Measurements from ENCODE around the gene DENND4A. TPM values are rescaled to one million over a fixed set of nuclear protein-coding genes. Genes with fewer than 3 reads are reported as not detected.

The DENND4A gene
- polyA plus RNA-seq, 1 of the 3 experiments (the other 2 are of a cell fraction), result 2.5 TPM

- TF ChIP-seq ZBTB33 (IDR thresholded peaks at IDR 0.05; ENCODE audit: borderline replicate concordance, low read depth), result no peak
These were observed 32.7 kb downstream of the DENND4A start (continued) for GRCh38 chr15:65759441-65759840.

- Histone ChIP-seq H3K36me3 (replicated peaks in 1 of 2; ENCODE audit: control insufficient read depth in 1 of 2, insufficient read depth in 2 of 2, low read length in 1 of 2) (no peaks in the 10 kb centered on the region), H3K79me2 (ENCODE audit: insufficient read depth) (no peaks in the 10 kb centered on the region), H3K4me2 (no peak overlapping the region), H3F3A (replicated peaks; ENCODE audit: insufficient read depth) (peaks cover 1% of the 10 kb centered on the region), H3K27ac (ENCODE audit: low read depth in 2 of 2, low read length in 1 of 2) (no peak overlapping the region), H4K20me1 (ENCODE audit: insufficient read depth) (no peaks in the 10 kb centered on the region), H3K9me3 (no peaks in the 10 kb centered on the region), H3K4me3 (ENCODE audit: low read depth in 2 of 2, low read length in 1 of 2) (no peak overlapping the region), H3K27me3 (ENCODE audit: insufficient read depth) (no peaks in the 10 kb centered on the region), H3K9me2 (no peaks in the 10 kb centered on the region), H2AFZ (ENCODE audit: low read depth) (no peak overlapping the region), H3K9ac (no peak overlapping the region), H3K4me1 (ENCODE audit: control insufficient read depth in 1 of 2, insufficient read depth in 2 of 2, low read depth in 1 of 2, low read length in 1 of 2) (no peaks in the 10 kb centered on the region)
- POLR2A ChIA-PET, result no interaction called here
- no peak for DNase-seq
- CTCF ChIA-PET, result no interaction called here
- TF ChIP-seq ELF1 (IDR thresholded peaks at IDR 0.05) (no peak), EP300 (IDR thresholded peaks at IDR 0.05; ENCODE audit: borderline replicate concordance in 1 of 2, low read depth in 1 of 2, low read length in 1 of 2) (no peak), NRF1 (IDR thresholded peaks at IDR 0.05; ENCODE audit: low read depth, low read length) (no peak), MXI1 (IDR thresholded peaks at IDR 0.05; ENCODE audit: low read depth, low read length) (no peak), FOSL2 (IDR thresholded peaks at IDR 0.05; ENCODE audit: borderline replicate concordance, low read depth) (no peak), RFX5 (IDR thresholded peaks at IDR 0.05; ENCODE audit: low read length) (no peak)
- 94% methylated on average over 5 of the region's 5 CpGs for WGBS (ENCODE audit: low lambda C conversion rate)
These were observed 33.9 kb downstream of the DENND4A start for GRCh38 chr15:65758242-65758641.

DNA sequence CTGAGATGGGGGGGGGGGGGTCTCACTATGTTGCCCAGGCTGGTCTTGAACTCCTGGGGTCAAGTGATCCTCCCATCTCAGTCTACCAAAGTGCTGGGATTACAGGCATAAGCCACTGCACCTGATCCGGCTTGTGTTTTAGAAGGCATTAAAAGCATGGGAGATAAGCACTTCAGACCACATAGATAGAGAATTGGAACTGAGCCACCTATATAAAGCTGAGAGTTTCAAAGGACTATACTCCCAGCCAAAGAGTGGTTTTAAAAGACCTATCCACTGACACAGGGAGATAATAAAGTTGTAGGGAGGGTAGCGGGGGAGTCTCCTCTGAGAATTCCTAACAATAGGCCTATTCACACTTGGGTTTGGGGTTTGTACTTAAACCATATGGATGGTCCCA lies 34.8 kb downstream of the DENND4A start:
- ChIA-PET CTCF (interaction anchor here (0.7 kb wide), 1 partner anchor 623 kb away, joined by 3 read pairs; no protein-coding TSS in a partner anchor), POLR2A (no interaction called here)
- DNase-seq, result no peak
- H3K4me2 ChIP-seq, result no peak overlapping the region
- no peaks in the 10 kb centered on the region for H3K9me3 ChIP-seq
- no peaks in the 10 kb centered on the region for H3K4me1 ChIP-seq (ENCODE audit: control insufficient read depth in 1 of 2, insufficient read depth in 2 of 2, low read depth in 1 of 2, low read length in 1 of 2)
- no peaks in the 10 kb centered on the region for H3F3A ChIP-seq (replicated peaks; ENCODE audit: insufficient read depth)
- no peak overlapping the region for H3K4me3 ChIP-seq (ENCODE audit: low read depth in 2 of 2, low read length in 1 of 2)
- no peaks in the 10 kb centered on the region for H3K36me3 ChIP-seq (replicated peaks in 1 of 2; ENCODE audit: control insufficient read depth in 1 of 2, insufficient read depth in 2 of 2, low read length in 1 of 2)
- TF ChIP-seq TAF1 (IDR thresholded peaks at IDR 0.05; ENCODE audit: borderline replicate concordance, low read depth, low read length), result no peak
- no peaks in the 10 kb centered on the region for H4K20me1 ChIP-seq (ENCODE audit: insufficient read depth)
- no peaks in the 10 kb centered on the region for H3K79me2 ChIP-seq (ENCODE audit: insufficient read depth)
- H3K27me3 ChIP-seq (ENCODE audit: insufficient read depth), result no peaks in the 10 kb centered on the region
- no peak overlapping the region for H2AFZ ChIP-seq (ENCODE audit: low read depth)
- WGBS (ENCODE audit: low lambda C conversion rate), result 100% methylated on average over 2 of the region's 2 CpGs
- H3K9me2 ChIP-seq, result no peaks in the 10 kb centered on the region
- H3K9ac ChIP-seq, result no peak overlapping the region
- no peak overlapping the region for H3K27ac ChIP-seq (ENCODE audit: low read depth in 2 of 2, low read length in 1 of 2)

GRCh38 chr15:65752151-65752700 lies 39.9 kb downstream of the DENND4A start:
- DNase-seq, result no peak
- Histone ChIP-seq H3K36me3 (replicated peaks in 1 of 2; ENCODE audit: control insufficient read depth in 1 of 2, insufficient read depth in 2 of 2, low read length in 1 of 2) (peaks cover 0 to 6% of the 10 kb centered on the region in 2 experiments), H2AFZ (ENCODE audit: low read depth) (no peak overlapping the region), H4K20me1 (ENCODE audit: insufficient read depth) (no peaks in the 10 kb centered on the region), H3K4me2 (no peak overlapping the region), H3K27me3 (ENCODE audit: insufficient read depth) (no peaks in the 10 kb centered on the region), H3F3A (replicated peaks; ENCODE audit: insufficient read depth) (no peaks in the 10 kb centered on the region), H3K9ac (no peak overlapping the region), H3K9me3 (no peaks in the 10 kb centered on the region), H3K9me2 (no peaks in the 10 kb centered on the region), H3K79me2 (ENCODE audit: insufficient read depth) (no peaks in the 10 kb centered on the region), H3K4me3 (ENCODE audit: low read depth in 2 of 2, low read length in 1 of 2) (no peak overlapping the region), H3K4me1 (ENCODE audit: control insufficient read depth in 1 of 2, insufficient read depth in 2 of 2, low read depth in 1 of 2, low read length in 1 of 2) (no peaks in the 10 kb centered on the region), H3K27ac (ENCODE audit: low read depth in 2 of 2, low read length in 1 of 2) (no peak overlapping the region)
- 72% methylated on average over 7 of the region's 7 CpGs for WGBS (ENCODE audit: low lambda C conversion rate)
- TF ChIP-seq JUND (IDR thresholded peaks at IDR 0.05) (no peak), FOXJ3 (CRISPR knock-in tag; IDR thresholded peaks at IDR 0.05) (no peak), USF2 (IDR thresholded peaks at IDR 0.05; ENCODE audit: borderline replicate concordance, low read depth, low read length) (no peak), MAX (IDR thresholded peaks at IDR 0.05; ENCODE audit: low read depth) (no peak), FOSL2 (IDR thresholded peaks at IDR 0.05; ENCODE audit: borderline replicate concordance, low read depth) (peak; percentile 33; the same call in 1 of the 2 replicates)
- ChIA-PET CTCF (no interaction called here), POLR2A (no interaction called here)
